Measurements from ENCODE around the gene LRRC27.
"Not testable (repeated sequence)": the region's sequence is repeated elsewhere in the genome, so short reads cannot be mapped to it uniquely, and the experiment has no call there.

LRRC27 gene

GRCh38 chr10:132331601-132332432 lies at the start of gene LRRC27:
Gene LRRC27 (plus strand): TSS chr10:132332193. CDS start chr10:132333525, 1,332 bp downstream.
- peak; percentile 99 to 100 (median 100) for DNase-seq

- DNase-seq = no peak
Measured at GRCh38 chr10:132282667-132283603, 49.1 kb upstream of the LRRC27 start.

DNA sequence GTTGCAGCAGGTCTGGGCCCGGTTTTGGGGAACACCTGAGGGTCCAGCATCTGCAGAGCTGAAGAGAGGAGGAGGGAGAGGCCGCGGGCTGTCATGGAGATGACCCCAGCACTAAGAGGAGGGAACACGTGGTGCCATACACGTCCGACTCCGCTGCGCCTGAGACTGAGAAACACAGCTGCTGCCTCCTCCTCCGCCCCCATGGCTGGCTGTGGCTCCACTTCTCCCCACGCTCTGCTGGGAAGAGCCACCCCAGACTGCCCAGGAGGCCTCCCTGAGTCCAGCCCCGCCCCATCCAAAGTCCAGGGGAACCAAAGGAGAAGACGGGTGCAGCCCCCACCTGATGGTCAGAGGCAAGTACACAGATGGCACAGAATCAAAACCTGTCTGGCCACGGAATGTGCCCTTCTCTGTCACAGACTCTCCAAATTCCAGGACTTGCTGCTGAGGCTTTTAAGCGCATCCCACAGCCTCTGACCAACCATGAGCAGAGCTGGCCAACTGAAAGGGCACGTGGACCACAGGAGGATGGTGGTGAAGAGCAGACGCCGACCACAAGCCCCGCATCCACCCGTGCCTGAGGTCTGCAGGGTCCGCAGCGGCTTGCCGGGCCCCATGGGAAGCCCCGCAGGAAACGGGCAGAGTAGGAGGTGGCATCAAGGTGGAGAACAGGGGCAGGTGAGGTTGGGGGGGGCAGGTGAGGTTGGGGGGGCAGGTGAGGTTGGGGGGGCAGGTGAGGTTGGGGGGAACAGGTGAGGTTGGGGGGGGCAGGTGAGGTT lies 48.2 kb upstream of the LRRC27 start:
- no peak for DNase-seq

- DNase-seq = no peak
Measured at GRCh38 chr10:132289439-132289838, 42.6 kb upstream of the LRRC27 start.

DNA sequence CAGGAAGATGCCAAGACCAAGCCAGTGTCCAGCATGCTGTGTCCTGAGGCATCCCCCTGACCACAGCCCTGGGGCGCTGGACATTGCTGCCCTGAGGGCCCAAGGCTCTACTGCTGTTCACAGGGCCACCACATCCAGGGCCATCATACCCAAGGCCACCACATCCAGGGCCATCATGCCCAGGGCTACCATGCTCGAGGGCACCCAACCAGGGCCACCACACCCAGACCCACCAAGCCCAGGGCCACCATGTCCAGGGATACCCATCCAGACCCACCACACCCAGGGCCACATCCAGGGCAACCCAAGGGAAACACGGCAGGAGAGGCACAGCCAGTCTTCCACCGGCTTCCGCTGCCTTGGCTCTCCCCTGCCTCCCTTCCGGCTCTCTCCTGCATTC lies 41.4 kb upstream of the LRRC27 start:
- no peak for DNase-seq

DNA sequence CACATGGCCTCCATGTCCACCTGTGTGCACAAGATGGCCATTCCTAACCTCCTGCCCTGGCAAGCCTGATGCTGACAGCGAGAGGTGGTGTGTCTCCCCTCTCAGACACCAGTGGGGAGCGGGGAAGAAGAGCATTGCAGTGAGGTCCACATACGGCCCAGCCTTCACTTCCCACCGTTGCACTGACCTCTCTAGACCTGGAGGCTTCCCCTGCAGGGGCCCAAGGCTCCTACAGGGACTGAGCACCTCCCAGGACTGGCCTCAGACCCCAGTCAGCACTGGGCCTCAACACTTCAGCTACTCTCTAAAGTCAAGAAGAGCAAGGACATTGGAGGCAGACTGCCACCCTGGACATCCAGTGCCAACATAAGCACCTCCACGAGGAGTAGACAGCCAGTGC lies 40.2 kb upstream of the LRRC27 start:
- no peak for DNase-seq

DNA sequence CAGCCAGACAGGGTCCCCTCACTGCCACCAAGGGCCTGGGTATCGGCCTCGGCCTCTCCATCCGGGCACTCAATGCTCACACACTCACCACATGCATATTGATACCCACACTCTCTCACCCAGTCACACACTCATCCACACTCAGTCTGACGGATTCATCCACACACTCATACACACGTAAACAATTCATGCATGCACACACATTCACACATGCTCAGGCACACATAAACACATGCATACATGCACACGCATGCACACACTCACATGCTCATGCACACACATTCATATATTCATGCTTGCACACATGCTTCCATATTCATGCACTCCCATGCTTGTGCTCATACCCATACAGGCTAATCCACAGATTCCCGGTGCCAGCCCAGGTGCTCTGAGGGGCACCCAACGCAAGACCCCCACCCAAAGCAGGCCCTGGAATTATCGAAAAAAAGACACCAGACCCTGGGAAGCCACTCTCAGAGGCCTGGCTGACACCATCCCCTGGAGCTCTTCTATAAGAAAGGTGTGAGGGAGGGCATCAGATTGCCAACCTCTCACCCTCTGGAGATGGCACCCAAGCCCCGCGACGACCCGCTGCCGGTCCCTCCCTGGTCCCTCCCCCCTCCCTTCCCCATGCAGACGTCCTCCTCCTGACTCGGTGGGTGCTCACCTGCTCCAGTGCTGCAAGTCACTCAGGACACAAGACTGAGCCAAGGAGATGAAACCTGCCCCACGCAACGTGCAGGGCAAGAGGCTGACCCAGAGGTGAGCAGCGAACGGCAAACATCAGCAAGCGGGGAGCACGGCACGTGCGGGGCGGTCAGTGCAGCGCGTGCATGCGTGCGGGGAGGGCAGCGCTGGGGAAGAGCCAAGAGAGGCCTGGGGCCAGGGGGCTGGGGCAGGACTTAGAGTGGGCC lies 39.4 kb upstream of the LRRC27 start:
- DNase-seq = no peak

DNA sequence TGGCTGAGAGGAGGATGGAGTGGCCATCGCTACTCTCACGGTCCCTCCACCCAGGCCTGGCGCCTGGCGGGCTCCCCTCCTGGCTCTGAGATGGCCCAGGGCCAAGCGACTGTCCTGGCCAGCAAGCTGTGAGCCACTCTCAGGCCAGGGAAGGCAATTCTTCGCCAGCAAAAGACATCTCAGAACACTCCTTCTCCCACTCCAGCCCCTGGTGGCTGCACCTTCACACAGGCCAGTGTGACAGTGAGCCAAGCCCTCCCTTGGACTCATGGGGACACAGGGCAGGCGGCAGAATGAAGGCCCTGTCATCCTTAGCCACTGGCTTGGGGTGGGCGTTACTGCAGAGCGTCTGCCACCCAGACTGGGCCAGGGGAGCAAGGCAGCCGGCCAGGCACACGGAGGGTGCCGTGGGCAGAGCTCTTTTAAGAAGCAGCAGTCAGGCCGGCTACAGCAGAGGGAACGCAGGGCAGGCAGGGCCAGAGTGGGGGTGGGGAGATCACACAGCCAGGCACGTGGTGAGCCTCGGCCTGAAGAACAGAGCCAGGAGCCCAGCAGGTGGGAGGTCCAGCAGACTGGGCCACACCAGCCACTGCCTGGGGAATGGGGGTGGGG lies 38.7 kb upstream of the LRRC27 start:
- DNase-seq = no peak

GRCh38 chr10:132293813-132294520 lies 38.0 kb upstream of the LRRC27 start:
- DNase-seq = no peak

GRCh38 chr10:132294561-132295318 lies 37.3 kb upstream of the LRRC27 start:
- no peak for DNase-seq

GRCh38 chr10:132295481-132295880 lies 36.5 kb upstream of the LRRC27 start:
- not testable (repeated sequence) for DNase-seq

GRCh38 chr10:132296666-132297443 lies 35.1 kb upstream of the LRRC27 start:
- no peak for DNase-seq

DNA sequence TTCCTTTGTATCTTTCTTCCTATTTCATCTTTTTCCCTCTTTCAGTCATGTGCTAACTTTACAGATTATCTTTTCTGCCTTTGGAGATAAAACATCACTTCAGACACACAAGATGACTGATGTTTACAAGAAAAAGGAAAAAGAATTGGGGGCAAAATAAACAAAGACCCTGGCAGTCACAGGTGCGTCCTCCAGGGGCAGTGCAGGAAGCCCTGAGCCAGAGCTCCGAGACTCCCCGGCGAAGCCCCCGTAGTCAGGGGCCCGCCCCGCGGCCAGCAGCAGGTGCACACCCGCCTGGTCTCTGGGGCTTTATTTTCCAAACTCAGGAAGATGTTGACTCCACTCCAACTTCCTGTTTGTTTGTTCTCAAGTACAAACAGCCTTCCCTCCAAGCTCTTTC lies 34.5 kb upstream of the LRRC27 start:
- no peak for DNase-seq

DNA sequence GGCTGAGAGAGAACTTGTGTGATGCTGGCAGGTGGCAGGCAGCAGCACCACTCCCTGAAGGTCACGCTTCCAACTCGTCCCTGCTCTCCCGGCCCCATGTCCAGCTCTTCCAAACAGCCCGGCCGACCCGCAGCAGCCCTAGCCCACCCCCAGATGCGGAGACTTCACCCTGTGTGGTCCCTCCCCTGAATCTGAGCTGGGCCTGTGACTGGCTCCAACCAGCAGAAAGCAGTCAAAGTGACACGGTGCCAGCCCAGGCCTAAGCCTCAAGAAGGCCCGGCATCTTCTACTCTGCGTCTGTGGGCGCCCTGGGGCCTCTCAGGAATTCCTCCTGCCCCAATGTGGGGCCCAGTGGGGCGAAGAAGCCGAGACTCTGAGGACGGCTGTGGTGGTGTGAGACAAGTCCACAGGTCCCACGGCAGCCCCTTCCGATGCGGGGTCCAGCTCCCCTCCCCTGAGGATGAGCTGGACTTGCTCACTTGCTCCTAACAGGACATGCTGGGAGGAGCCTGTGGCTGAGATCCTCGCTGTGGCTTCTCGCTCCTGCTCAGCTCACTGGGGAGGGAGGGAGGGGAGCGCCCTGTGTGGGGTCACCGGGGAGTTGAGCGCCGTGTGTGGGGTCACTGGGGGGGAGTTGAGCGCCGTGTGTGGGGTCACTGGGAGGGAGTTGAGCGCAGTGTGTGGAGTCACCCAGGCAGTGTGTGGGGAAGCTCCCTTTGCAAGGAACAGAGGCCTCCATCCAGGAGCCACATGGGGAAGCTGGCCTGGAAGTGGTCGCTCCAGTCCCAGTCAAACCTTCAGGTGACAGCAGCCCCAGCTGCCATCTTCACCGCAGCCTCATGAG lies 33.7 kb upstream of the LRRC27 start:
- DNase-seq = no peak

GRCh38 chr10:132299371-132300336 lies 32.3 kb upstream of the LRRC27 start:
- DNase-seq = no peak

DNA sequence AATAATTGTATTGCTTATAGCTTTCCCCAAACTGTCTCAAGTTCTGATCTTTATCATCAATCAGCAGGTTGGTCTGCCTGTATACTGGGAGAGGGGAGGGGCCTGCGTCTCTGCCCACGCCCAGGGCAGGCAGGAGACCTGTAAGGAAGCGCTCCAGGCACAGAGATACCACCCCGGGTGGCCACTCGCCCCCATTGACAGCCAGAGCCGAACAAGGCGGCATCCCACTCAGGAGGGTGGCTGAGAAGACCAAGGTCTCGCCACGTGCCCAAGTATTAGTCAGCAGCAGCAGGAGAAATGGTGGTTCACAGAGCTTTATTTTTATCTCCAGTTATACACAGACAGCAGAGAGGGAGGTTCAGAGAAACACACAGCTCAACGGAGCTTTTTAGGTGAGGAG lies 31.4 kb upstream of the LRRC27 start:
- no peak for DNase-seq
